ENCODE data around the gene NDUFB10.

NDUFB10 gene

GRCh38 chr16:1998360-1998835 lies 39.1 kb downstream of the NDUFB10 start:
- H3K27me3 ChIP-seq (ENCODE audit: insufficient read depth, low read length): no peaks in the 10 kb centered on the region
- H3K36me3 ChIP-seq (ENCODE audit: insufficient read depth, low read length): peaks cover 15% of the 10 kb centered on the region; the same call in 1 of the 2 replicates
- H3K4me3 ChIP-seq (ENCODE audit: low read depth, low read length): no peak overlapping the region
- peaks cover 14% of the 10 kb centered on the region for H3K4me1 ChIP-seq (ENCODE audit: control insufficient read depth, insufficient read depth, low read length, unreplicated experiment)
- peaks cover 6% of the 10 kb centered on the region for H3K79me2 ChIP-seq (ENCODE audit: control insufficient read depth, insufficient read depth, low read length, unreplicated experiment)
- H3K27ac ChIP-seq (ENCODE audit: low read depth, low read length): no peak overlapping the region
- H2AFZ ChIP-seq (ENCODE audit: low read length, unreplicated experiment): no peak overlapping the region

DNA sequence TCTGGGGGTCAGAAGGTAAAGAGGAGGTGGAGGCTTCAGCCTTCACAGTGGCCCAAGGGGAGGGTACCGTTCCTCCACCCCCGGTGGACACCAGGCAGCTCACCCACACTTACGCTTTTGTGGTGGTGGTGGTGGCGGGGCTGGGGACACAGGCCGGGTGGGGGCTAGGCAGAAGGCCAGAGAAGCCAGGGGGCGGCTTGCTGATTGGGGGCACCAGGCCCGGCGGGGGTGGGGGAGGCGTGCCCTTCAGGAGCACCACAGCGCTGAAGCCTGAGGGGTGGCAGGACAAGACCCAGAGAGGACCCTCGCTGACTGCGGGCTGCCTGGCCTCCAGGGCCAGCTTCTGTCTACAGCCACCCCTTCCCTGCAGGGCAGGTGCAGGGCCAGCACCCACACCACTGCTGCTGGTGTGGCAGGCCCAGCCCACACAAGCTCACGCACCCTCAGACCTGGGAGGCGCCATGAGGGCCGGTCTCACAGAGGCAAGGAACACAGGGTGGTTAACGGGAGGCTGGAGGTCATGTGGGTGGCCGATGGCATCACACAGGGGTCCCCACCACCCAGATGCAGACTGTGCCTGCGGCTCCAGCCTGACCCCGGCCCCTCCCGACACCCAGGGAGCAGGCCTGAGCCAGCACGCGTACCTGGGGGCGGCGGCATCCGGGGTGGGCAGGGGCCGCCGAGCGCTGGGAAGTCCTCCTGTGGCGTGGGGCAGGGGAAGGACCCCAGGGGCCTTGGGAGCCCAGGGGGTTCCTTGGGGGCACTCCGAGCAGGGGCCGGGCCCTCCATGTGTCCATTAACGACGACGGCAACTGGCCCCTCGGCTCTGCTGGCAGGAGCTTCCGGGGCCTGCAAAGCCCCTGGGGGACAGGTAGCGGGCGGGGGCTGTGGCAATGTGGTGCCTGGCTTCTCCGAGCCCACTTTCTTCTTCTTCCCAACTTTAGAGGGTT lies 39.8 kb downstream of the NDUFB10 start:
- Histone ChIP-seq H3K79me2 (ENCODE audit: control insufficient read depth, insufficient read depth, low read length, unreplicated experiment) (peaks cover 11% of the 10 kb centered on the region), H3K4me3 (ENCODE audit: low read depth, low read length) (no peak overlapping the region), H3K4me1 (ENCODE audit: control insufficient read depth, insufficient read depth, low read length, unreplicated experiment) (peaks cover 13% of the 10 kb centered on the region), H3K27me3 (ENCODE audit: insufficient read depth, low read length) (no peaks in the 10 kb centered on the region), H2AFZ (ENCODE audit: low read length, unreplicated experiment) (no peak overlapping the region), H3K36me3 (ENCODE audit: insufficient read depth, low read length) (peaks cover 15% of the 10 kb centered on the region; the same call in 1 of the 2 replicates), H3K27ac (ENCODE audit: low read depth, low read length) (no peak overlapping the region)

GRCh38 chr16:1999866-2000514 lies 40.7 kb downstream of the NDUFB10 start:
- no peak overlapping the region for H3K4me3 ChIP-seq (ENCODE audit: low read depth, low read length)
- no peak overlapping the region for H3K27ac ChIP-seq (ENCODE audit: low read depth, low read length)
- H2AFZ ChIP-seq (ENCODE audit: low read length, unreplicated experiment): no peak overlapping the region
- peaks cover 20% of the 10 kb centered on the region for H3K79me2 ChIP-seq (ENCODE audit: control insufficient read depth, insufficient read depth, low read length, unreplicated experiment)
- H3K36me3 ChIP-seq (ENCODE audit: insufficient read depth, low read length): peaks cover 15% of the 10 kb centered on the region; the same call in 1 of the 2 replicates
- peaks cover 19% of the 10 kb centered on the region for H3K4me1 ChIP-seq (ENCODE audit: control insufficient read depth, insufficient read depth, low read length, unreplicated experiment)
- H3K27me3 ChIP-seq (ENCODE audit: insufficient read depth, low read length): no peaks in the 10 kb centered on the region

GRCh38 chr16:2001035-2001434 lies 41.7 kb downstream of the NDUFB10 start:
- Histone ChIP-seq H3K79me2 (ENCODE audit: control insufficient read depth, insufficient read depth, low read length, unreplicated experiment) (peaks cover 31% of the 10 kb centered on the region), H3K36me3 (ENCODE audit: insufficient read depth, low read length) (peaks cover 15% of the 10 kb centered on the region; the same call in 1 of the 2 replicates), H3K4me1 (ENCODE audit: control insufficient read depth, insufficient read depth, low read length, unreplicated experiment) (peaks cover 19% of the 10 kb centered on the region), H3K27ac (ENCODE audit: low read depth, low read length) (no peak overlapping the region), H3K27me3 (ENCODE audit: insufficient read depth, low read length) (no peaks in the 10 kb centered on the region), H2AFZ (ENCODE audit: low read length, unreplicated experiment) (no peak overlapping the region), H3K4me3 (ENCODE audit: low read depth, low read length) (no peak overlapping the region)

DNA sequence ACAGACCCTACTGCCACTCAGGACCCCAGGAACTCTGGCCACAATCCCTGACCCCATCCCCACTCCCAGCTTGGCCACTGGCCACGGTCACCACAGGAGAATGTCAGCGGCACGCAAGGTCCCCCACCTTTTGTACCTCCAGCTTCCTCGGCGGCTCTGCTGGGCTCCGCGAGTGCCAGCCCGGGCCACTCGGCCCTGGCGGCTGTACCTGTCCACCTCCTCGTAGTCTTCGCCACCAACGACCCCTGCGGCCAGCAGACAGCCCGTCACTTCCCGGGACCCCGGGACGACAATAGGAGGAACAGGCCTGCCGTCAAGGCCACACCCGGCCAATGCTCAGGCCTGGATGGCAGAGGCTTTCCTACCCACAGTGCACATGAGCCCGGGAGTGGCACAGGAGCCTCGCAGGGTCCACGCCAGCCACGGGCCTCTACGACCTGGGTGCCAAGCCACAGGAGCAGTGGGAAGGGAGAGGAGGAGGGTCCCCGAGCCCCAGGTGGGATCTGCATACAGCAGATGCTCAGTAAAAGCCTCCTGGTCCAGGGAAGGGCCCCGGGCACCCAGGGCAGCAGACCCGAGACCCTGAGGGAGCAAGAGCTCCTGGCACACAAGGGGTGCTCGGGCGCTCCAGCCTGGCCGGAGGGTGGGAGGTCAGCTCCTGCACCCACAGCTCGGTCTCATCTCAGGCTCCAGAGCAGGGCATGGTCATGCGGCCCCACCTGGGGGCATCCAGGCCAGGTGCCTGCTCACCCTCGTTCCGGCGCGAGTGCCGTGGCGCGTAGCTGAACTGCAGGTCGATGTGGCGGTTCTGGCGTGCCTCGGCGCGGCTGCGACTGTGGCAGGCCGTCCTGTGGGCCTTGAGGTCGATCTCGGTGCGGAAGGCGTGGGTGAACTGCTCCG lies 42.4 kb downstream of the NDUFB10 start:
- Histone ChIP-seq H3K79me2 (ENCODE audit: control insufficient read depth, insufficient read depth, low read length, unreplicated experiment) (peaks cover 37% of the 10 kb centered on the region), H3K4me1 (ENCODE audit: control insufficient read depth, insufficient read depth, low read length, unreplicated experiment) (peaks cover 19% of the 10 kb centered on the region), H3K27me3 (ENCODE audit: insufficient read depth, low read length) (no peaks in the 10 kb centered on the region), H3K27ac (ENCODE audit: low read depth, low read length) (no peak overlapping the region), H3K4me3 (ENCODE audit: low read depth, low read length) (no peak overlapping the region), H3K36me3 (ENCODE audit: insufficient read depth, low read length) (peaks cover 15% of the 10 kb centered on the region; the same call in 1 of the 2 replicates), H2AFZ (ENCODE audit: low read length, unreplicated experiment) (no peak overlapping the region)

GRCh38 chr16:2002406-2003230 lies 43.3 kb downstream of the NDUFB10 start:
- H3K27me3 ChIP-seq (ENCODE audit: insufficient read depth, low read length): no peaks in the 10 kb centered on the region
- no peak overlapping the region for H3K27ac ChIP-seq (ENCODE audit: low read depth, low read length)
- H3K36me3 ChIP-seq (ENCODE audit: insufficient read depth, low read length): peaks cover 15% of the 10 kb centered on the region; the same call in 1 of the 2 replicates
- H3K4me3 ChIP-seq (ENCODE audit: low read depth, low read length): no peak overlapping the region
- no peak overlapping the region for H2AFZ ChIP-seq (ENCODE audit: low read length, unreplicated experiment)
- H3K79me2 ChIP-seq (ENCODE audit: control insufficient read depth, insufficient read depth, low read length, unreplicated experiment): peaks cover 46% of the 10 kb centered on the region
- peaks cover 24% of the 10 kb centered on the region for H3K4me1 ChIP-seq (ENCODE audit: control insufficient read depth, insufficient read depth, low read length, unreplicated experiment)

GRCh38 chr16:2003231-2003826 lies 44.0 kb downstream of the NDUFB10 start:
- Histone ChIP-seq H3K27ac (ENCODE audit: low read depth, low read length) (no peak overlapping the region), H2AFZ (ENCODE audit: low read length, unreplicated experiment) (no peak overlapping the region), H3K4me1 (ENCODE audit: control insufficient read depth, insufficient read depth, low read length, unreplicated experiment) (peaks cover 23% of the 10 kb centered on the region), H3K36me3 (ENCODE audit: insufficient read depth, low read length) (peaks cover 15% of the 10 kb centered on the region; the same call in 1 of the 2 replicates), H3K27me3 (ENCODE audit: insufficient read depth, low read length) (no peaks in the 10 kb centered on the region), H3K4me3 (ENCODE audit: low read depth, low read length) (no peak overlapping the region), H3K79me2 (ENCODE audit: control insufficient read depth, insufficient read depth, low read length, unreplicated experiment) (peaks cover 54% of the 10 kb centered on the region)

- H2AFZ ChIP-seq (ENCODE audit: low read length, unreplicated experiment): no peak overlapping the region
- no peaks in the 10 kb centered on the region for H3K27me3 ChIP-seq (ENCODE audit: insufficient read depth, low read length)
- H3K79me2 ChIP-seq (ENCODE audit: control insufficient read depth, insufficient read depth, low read length, unreplicated experiment): peaks cover 61% of the 10 kb centered on the region
- peaks cover 15% of the 10 kb centered on the region; the same call in 1 of the 2 replicates for H3K36me3 ChIP-seq (ENCODE audit: insufficient read depth, low read length)
- peaks cover 24% of the 10 kb centered on the region for H3K4me1 ChIP-seq (ENCODE audit: control insufficient read depth, insufficient read depth, low read length, unreplicated experiment)
- no peak overlapping the region for H3K4me3 ChIP-seq (ENCODE audit: low read depth, low read length)
- H3K27ac ChIP-seq (ENCODE audit: low read depth, low read length): no peak overlapping the region
These were observed 44.7 kb downstream of the NDUFB10 start for GRCh38 chr16:2003827-2004641.
